ENCODE results near the gene NIPA2.

DNA sequence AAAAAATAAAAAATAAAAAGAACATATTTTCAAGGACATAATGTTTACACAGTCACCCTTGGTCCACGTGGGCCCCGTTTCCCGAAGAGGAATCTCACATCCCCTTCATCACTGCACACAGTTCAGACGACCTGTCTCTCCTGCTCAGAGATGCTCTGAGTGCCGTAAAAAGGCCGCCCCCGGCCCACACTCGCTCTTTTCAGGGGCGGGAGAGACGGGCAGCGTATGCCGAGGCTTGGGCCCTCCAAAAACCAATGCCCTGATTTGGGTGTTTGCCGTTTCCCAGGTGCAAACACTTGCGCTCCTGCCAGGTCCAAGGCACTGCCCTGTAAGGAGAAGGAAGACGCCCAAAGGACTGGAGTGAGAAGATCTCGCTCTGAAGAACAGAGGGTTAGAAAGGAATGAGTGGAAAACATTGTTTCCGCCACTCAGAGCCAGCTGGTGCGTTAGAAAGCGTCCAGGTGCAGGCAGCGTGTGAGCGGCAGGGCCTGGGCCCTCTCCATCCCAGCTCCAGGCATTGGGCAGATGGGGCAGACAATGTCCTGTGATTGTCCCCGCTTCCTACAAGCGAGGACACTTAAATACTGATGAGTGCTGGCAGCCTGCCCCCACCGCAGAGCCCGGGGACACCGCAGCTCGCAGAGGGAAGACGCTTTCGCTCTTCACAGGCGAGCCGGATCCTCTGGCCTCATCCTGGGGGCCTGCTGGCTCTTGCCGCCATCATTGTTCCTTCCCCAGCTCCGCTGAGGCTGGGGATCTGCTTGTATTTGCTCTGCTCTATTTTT is 53.2 kb downstream of the NIPA2 start:
- TF ChIP-seq EP300 (IDR thresholded peaks at IDR 0.05; ENCODE audit: low read depth) (no peak), POLR2AphosphoS5 (IDR thresholded peaks at IDR 0.05) (no peak)
- TF ChIP-seq, protein P1, sequence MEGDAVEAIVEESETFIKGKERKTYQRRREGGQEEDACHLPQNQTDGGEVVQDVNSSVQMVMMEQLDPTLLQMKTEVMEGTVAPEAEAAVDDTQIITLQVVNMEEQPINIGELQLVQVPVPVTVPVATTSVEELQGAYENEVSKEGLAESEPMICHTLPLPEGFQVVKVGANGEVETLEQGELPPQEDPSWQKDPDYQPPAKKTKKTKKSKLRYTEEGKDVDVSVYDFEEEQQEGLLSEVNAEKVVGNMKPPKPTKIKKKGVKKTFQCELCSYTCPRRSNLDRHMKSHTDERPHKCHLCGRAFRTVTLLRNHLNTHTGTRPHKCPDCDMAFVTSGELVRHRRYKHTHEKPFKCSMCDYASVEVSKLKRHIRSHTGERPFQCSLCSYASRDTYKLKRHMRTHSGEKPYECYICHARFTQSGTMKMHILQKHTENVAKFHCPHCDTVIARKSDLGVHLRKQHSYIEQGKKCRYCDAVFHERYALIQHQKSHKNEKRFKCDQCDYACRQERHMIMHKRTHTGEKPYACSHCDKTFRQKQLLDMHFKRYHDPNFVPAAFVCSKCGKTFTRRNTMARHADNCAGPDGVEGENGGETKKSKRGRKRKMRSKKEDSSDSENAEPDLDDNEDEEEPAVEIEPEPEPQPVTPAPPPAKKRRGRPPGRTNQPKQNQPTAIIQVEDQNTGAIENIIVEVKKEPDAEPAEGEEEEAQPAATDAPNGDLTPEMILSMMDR (IDR thresholded peaks at IDR 0.05), result no peak

Measured in transverse colon (tissue), 4 donors.